ENCODE data around the gene KRT75.

The KRT75 gene

DNA sequence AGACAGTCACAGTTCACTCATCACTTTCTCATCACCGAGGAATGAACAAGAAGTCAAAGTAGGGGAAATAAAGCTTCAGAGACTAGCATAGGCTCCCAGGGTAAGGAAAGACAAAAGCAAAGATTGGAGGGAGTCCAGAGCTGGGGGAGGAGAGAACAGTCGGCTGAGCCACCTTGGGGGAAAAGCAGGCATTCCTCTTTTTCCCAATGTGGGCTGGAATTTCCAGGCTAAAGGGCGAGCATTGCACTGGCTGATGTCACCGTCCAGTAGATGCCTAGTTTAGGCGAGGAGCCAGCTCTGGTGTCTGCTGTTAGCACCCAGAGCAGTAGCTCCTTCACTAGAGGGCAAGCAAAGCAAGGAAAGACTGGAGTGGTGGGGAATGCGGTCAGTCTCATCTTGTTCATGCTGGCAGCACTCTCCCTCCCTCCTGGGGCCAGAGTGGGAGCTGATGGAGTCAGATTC is 8.5 kb upstream of the KRT75 start:
- Histone ChIP-seq H3K4me1 (ENCODE audit: control insufficient read depth, insufficient read depth, low read length) (no peaks in the 10 kb centered on the region), H3K36me3 (ENCODE audit: control insufficient read depth in 2 of 2, insufficient read depth in 1 of 2, low read length in 2 of 2) (no peaks in the 10 kb centered on the region), H3K27ac (ENCODE audit: extremely low read depth, low read depth, low read length) (no peak overlapping the region), H3K4me3 (ENCODE audit: low read depth, low read length) (no peak overlapping the region), H3K9me3 (ENCODE audit: control insufficient read depth, insufficient read depth, low read depth, low read length) (no peaks in the 10 kb centered on the region)
- ChIA-PET POLR2A (no interaction called here), CTCF (interaction anchor here (0.6 to 1.2 kb wide), 7 partner anchors 14 to 163 kb away, joined by 3 to 6 read pairs (median 3); no protein-coding TSS in a partner anchor)
- TF ChIP-seq, protein P1, sequence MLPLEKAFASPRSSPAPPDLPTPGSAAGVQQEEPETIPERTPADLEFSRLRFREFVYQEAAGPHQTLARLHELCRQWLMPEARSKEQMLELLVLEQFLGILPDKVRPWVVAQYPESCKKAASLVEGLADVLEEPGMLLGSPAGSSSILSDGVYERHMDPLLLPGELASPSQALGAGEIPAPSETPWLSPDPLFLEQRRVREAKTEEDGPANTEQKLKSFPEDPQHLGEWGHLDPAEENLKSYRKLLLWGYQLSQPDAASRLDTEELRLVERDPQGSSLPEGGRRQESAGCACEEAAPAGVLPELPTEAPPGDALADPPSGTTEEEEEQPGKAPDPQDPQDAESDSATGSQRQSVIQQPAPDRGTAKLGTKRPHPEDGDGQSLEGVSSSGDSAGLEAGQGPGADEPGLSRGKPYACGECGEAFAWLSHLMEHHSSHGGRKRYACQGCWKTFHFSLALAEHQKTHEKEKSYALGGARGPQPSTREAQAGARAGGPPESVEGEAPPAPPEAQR (tag by site-specific recombination; IDR thresholded peaks at IDR 0.05): no peak
- no peak for TF ChIP-seq ZNF16 (tag by site-specific recombination; IDR thresholded peaks at IDR 0.05; ENCODE audit: low read depth)
- no peak for TF ChIP-seq ZNF248 (tag by site-specific recombination; IDR thresholded peaks at IDR 0.05)
- no peak for TF ChIP-seq GLI4 (tag by site-specific recombination; IDR thresholded peaks at IDR 0.05)
- no peak for TF ChIP-seq ZNF658 (tag by site-specific recombination; IDR thresholded peaks at IDR 0.05)
- TF ChIP-seq ZFP41 (tag by site-specific recombination; IDR thresholded peaks at IDR 0.05; ENCODE audit: borderline replicate concordance): no peak
- TF ChIP-seq GLIS2 (tag by site-specific recombination; IDR thresholded peaks at IDR 0.05): 0 out of 2 replicates have a peak, but pooled peaks have one; percentile 9
- no peak for TF ChIP-seq ZNF585B (tag by site-specific recombination; IDR thresholded peaks at IDR 0.05)
- TF ChIP-seq, protein P2, sequence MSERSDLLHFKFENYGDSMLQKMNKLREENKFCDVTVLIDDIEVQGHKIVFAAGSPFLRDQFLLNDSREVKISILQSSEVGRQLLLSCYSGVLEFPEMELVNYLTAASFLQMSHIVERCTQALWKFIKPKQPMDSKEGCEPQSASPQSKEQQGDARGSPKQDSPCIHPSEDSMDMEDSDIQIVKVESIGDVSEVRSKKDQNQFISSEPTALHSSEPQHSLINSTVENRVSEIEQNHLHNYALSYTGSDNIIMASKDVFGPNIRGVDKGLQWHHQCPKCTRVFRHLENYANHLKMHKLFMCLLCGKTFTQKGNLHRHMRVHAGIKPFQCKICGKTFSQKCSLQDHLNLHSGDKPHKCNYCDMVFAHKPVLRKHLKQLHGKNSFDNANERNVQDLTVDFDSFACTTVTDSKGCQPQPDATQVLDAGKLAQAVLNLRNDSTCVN (tag by site-specific recombination; optimal IDR thresholded peaks at IDR 0.05): no peak
- TF ChIP-seq, protein P3, sequence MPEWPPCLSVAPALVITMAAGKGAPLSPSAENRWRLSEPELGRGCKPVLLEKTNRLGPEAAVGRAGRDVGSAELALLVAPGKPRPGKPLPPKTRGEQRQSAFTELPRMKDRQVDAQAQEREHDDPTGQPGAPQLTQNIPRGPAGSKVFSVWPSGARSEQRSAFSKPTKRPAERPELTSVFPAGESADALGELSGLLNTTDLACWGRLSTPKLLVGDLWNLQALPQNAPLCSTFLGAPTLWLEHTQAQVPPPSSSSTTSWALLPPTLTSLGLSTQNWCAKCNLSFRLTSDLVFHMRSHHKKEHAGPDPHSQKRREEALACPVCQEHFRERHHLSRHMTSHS (tag by site-specific recombination; IDR thresholded peaks at IDR 0.05): no peak
- no peak for TF ChIP-seq KLF8 (tag by site-specific recombination; IDR thresholded peaks at IDR 0.05)
- peak; percentile 94 for TF ChIP-seq ZNF600 (tag by site-specific recombination; IDR thresholded peaks at IDR 0.05)
- TF ChIP-seq HOXD13 (CRISPR knock-in tag; IDR thresholded peaks at IDR 0.05; ENCODE audit: borderline replicate concordance): no peak
- TF ChIP-seq IKZF3 (tag by site-specific recombination; IDR thresholded peaks at IDR 0.05): no peak
- TF ChIP-seq, protein P4, sequence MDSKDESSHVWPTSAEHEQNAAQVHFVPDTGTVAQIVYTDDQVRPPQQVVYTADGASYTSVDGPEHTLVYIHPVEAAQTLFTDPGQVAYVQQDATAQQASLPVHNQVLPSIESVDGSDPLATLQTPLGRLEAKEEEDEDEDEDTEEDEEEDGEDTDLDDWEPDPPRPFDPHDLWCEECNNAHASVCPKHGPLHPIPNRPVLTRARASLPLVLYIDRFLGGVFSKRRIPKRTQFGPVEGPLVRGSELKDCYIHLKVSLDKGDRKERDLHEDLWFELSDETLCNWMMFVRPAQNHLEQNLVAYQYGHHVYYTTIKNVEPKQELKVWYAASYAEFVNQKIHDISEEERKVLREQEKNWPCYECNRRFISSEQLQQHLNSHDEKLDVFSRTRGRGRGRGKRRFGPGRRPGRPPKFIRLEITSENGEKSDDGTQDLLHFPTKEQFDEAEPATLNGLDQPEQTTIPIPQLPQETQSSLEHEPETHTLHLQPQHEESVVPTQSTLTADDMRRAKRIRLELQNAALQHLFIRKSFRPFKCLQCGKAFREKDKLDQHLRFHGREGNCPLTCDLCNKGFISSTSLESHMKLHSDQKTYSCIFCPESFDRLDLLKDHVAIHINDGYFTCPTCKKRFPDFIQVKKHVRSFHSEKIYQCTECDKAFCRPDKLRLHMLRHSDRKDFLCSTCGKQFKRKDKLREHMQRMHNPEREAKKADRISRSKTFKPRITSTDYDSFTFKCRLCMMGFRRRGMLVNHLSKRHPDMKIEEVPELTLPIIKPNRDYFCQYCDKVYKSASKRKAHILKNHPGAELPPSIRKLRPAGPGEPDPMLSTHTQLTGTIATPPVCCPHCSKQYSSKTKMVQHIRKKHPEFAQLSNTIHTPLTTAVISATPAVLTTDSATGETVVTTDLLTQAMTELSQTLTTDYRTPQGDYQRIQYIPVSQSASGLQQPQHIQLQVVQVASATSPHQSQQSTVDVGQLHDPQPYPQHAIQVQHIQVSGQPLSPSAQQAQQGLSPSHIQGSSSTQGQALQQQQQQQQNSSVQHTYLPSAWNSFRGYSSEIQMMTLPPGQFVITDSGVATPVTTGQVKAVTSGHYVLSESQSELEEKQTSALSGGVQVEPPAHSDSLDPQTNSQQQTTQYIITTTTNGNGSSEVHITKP (tag by site-specific recombination; IDR thresholded peaks at IDR 0.05): peak; percentile 42; the same call in 1 of the 2 replicates
- TF ChIP-seq, protein P5, sequence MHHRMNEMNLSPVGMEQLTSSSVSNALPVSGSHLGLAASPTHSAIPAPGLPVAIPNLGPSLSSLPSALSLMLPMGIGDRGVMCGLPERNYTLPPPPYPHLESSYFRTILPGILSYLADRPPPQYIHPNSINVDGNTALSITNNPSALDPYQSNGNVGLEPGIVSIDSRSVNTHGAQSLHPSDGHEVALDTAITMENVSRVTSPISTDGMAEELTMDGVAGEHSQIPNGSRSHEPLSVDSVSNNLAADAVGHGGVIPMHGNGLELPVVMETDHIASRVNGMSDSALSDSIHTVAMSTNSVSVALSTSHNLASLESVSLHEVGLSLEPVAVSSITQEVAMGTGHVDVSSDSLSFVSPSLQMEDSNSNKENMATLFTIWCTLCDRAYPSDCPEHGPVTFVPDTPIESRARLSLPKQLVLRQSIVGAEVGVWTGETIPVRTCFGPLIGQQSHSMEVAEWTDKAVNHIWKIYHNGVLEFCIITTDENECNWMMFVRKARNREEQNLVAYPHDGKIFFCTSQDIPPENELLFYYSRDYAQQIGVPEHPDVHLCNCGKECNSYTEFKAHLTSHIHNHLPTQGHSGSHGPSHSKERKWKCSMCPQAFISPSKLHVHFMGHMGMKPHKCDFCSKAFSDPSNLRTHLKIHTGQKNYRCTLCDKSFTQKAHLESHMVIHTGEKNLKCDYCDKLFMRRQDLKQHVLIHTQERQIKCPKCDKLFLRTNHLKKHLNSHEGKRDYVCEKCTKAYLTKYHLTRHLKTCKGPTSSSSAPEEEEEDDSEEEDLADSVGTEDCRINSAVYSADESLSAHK (tag by site-specific recombination; IDR thresholded peaks at IDR 0.05): no peak
- TF ChIP-seq, protein P6, sequence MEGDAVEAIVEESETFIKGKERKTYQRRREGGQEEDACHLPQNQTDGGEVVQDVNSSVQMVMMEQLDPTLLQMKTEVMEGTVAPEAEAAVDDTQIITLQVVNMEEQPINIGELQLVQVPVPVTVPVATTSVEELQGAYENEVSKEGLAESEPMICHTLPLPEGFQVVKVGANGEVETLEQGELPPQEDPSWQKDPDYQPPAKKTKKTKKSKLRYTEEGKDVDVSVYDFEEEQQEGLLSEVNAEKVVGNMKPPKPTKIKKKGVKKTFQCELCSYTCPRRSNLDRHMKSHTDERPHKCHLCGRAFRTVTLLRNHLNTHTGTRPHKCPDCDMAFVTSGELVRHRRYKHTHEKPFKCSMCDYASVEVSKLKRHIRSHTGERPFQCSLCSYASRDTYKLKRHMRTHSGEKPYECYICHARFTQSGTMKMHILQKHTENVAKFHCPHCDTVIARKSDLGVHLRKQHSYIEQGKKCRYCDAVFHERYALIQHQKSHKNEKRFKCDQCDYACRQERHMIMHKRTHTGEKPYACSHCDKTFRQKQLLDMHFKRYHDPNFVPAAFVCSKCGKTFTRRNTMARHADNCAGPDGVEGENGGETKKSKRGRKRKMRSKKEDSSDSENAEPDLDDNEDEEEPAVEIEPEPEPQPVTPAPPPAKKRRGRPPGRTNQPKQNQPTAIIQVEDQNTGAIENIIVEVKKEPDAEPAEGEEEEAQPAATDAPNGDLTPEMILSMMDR (tag by site-specific recombination; IDR thresholded peaks at IDR 0.05): peak; percentile 66
- no peak for TF ChIP-seq ZNF560 (tag by site-specific recombination; IDR thresholded peaks at IDR 0.05; ENCODE audit: borderline replicate concordance)
- TF ChIP-seq ZNF2 (tag by site-specific recombination; IDR thresholded peaks at IDR 0.05): no peak
- no peak for TF ChIP-seq SCRT1 (tag by site-specific recombination; IDR thresholded peaks at IDR 0.05; ENCODE audit: borderline replicate concordance)
- no peak for TF ChIP-seq ZNF302 (tag by site-specific recombination; IDR thresholded peaks at IDR 0.05; ENCODE audit: low read depth)
- TF ChIP-seq ZBTB1 (tag by site-specific recombination; IDR thresholded peaks at IDR 0.05): no peak
- no peak for TF ChIP-seq ZNF138 (tag by site-specific recombination; IDR thresholded peaks at IDR 0.05; ENCODE audit: borderline replicate concordance)
- TF ChIP-seq ZNF423 (tag by site-specific recombination; IDR thresholded peaks at IDR 0.05): no peak
- TF ChIP-seq, protein P7, sequence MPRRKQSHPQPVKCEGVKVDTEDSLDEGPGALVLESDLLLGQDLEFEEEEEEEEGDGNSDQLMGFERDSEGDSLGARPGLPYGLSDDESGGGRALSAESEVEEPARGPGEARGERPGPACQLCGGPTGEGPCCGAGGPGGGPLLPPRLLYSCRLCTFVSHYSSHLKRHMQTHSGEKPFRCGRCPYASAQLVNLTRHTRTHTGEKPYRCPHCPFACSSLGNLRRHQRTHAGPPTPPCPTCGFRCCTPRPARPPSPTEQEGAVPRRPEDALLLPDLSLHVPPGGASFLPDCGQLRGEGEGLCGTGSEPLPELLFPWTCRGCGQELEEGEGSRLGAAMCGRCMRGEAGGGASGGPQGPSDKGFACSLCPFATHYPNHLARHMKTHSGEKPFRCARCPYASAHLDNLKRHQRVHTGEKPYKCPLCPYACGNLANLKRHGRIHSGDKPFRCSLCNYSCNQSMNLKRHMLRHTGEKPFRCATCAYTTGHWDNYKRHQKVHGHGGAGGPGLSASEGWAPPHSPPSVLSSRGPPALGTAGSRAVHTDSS (tag by site-specific recombination; IDR thresholded peaks at IDR 0.05): no peak

All from HEK293 (cell line).